Activated T-helper 2 cell treated with anti-CD3 and anti-CD28 coated beads, Interferon-gamma antibody, Interleukin-2, Interleukin-4, amounts not matched to agents 10 μg/mL and 5 μg/mL and 100 μg/mL, durations not matched to agents 14 hours and 24 hours and 36 hours (primary cell): Measurements from ENCODE around the gene DGKD. TPM values are rescaled to one million over a fixed set of nuclear protein-coding genes. Genes with fewer than 3 reads are reported as not detected.

Source experiments
- DNase-seq: peaks from one replicate; pipeline ENCODE4 v3.0.0; 2021; ENCODE audit warnings: low spot score
- H3K27ac Mint-ChIP-seq: one replicate; pipeline ENCODE4 v1.8.0; 2021; ENCODE audit warnings: mixed read lengths
- H3K27me3 Mint-ChIP-seq: one replicate; pipeline ENCODE4 v1.8.0; 2021; ENCODE audit warnings: low read depth, mixed read lengths
- H3K36me3 Mint-ChIP-seq: one replicate; pipeline ENCODE4 v1.8.0; 2021; ENCODE audit warnings: low read depth, mixed read lengths
- H3K4me1 Mint-ChIP-seq: one replicate; pipeline ENCODE4 v1.8.0; 2021; ENCODE audit warnings: low read depth, mixed read lengths
- H3K4me3 Mint-ChIP-seq: one replicate; pipeline ENCODE4 v1.8.0; 2021; ENCODE audit warnings: low read depth, mild to moderate bottlenecking, moderate library complexity, mixed read lengths
- H3K9me3 Mint-ChIP-seq: one replicate; pipeline ENCODE4 v1.8.0; 2021; ENCODE audit warnings: mixed read lengths
- intact Hi-C: fragments of 100-400 bp; cut with micrococcal nuclease; formaldehyde crosslinking; loops from one replicate; pipeline ENCODE4 v1.15.1; 2023
- total RNA-seq: library from RNA; stranded (reverse); gene quantifications from 2 replicates; pipeline ENCODE4 v1.2.3, GENCODE V29; 2022

DGKD gene
- total RNA-seq, 1 donor from 2014 or later: 58.3 TPM

GRCh38 chr2:233413559-233414272, 59.4 kb downstream of the DGKD start:
- H3K4me3 Mint-ChIP-seq: no peak overlapping the region
- peaks cover 26% of the 10 kb centered on the region for H3K9me3 Mint-ChIP-seq
- H3K27ac Mint-ChIP-seq: no peak overlapping the region
- peaks cover 61% of the 10 kb centered on the region for H3K4me1 Mint-ChIP-seq
- intact Hi-C loops: loop anchor here (2.0 to 10.0 kb wide), 2 partner anchors 15 to 139 kb away; no protein-coding TSS in a partner anchor
- no peak for DNase-seq
- peaks cover 62% of the 10 kb centered on the region for H3K36me3 Mint-ChIP-seq
- H3K27me3 Mint-ChIP-seq: no peaks in the 10 kb centered on the region

DNA sequence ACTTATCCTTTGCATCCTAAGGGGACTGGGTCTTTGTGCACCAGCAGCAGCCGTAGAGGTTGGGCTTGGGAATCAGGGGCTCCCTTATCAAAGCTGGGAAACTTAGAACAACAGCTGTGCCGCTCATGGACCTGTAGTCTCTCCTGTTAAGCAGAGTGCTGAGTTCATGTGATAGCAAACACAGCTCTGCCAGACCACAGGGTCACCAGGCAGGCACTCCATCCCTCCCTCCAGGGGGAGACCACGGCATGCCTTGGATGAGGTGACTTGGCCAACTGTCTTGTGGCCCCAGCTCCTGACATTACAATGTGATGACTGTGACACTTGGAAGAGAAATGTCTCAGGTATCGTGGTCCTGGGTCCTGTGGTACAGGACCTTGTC, 60.0 kb downstream of the DGKD start:
- Mint-ChIP-seq H3K36me3 (peaks cover 58% of the 10 kb centered on the region), H3K27ac (peak overlapping the region; percentile 65), H3K4me1 (peaks cover 61% of the 10 kb centered on the region), H3K9me3 (peaks cover 26% of the 10 kb centered on the region), H3K27me3 (no peaks in the 10 kb centered on the region), H3K4me3 (no peak overlapping the region)
- no peak for DNase-seq
- intact Hi-C loops: loop anchor here (2.0 to 10.0 kb wide), 2 partner anchors 15 to 139 kb away; no protein-coding TSS in a partner anchor

DNA sequence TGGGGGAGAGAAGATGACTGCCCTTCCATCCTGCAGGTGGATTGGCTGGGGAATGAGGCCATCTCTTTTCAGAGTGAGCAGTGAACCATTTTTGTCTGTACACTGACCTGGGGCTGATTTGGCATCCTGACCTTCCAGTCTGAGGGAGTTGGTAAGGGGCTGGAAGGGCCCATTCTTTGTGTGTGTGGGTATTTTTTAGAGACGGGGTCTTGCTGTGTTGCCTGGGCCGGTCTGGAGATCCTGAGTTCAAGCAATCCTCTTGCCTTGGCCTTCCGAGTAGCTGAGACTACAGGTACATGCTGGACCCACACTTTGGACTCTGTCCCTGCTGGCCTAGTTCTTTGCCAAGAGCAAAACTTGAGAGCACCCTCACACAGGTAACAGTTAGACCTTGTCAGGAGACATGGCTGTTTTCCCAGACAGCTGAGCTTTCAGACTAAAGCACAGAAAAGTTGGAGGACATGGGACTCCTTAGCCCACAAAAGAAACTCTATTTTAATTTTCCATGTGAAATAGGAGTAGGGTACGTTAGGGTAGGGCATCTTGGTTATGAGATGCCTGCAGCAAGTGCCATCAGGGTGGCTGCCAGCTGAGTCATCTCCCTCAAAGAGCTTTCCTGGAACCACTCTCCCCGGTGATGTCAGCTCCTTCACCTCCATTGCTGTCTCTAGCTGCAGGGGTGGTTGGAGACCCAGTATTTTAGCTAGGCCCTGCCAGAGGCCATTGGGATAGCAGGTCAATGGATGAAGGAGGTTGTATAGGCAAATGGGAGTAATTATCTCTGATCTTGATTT, 60.7 kb downstream of the DGKD start:
- Mint-ChIP-seq H3K27ac (peak overlapping the region; percentile 79), H3K4me3 (no peak overlapping the region), H3K9me3 (peaks cover 26% of the 10 kb centered on the region), H3K27me3 (no peaks in the 10 kb centered on the region), H3K4me1 (peaks cover 61% of the 10 kb centered on the region), H3K36me3 (peaks cover 56% of the 10 kb centered on the region)
- intact Hi-C loops: loop anchor here (2.0 to 10.0 kb wide), 3 partner anchors 16 to 140 kb away; no protein-coding TSS in a partner anchor
- no peak for DNase-seq

GRCh38 chr2:233416199-233416598, 61.9 kb downstream of the DGKD start:
- Mint-ChIP-seq H3K27ac (no peak overlapping the region), H3K4me3 (no peak overlapping the region), H3K27me3 (no peaks in the 10 kb centered on the region), H3K4me1 (peaks cover 67% of the 10 kb centered on the region), H3K36me3 (peaks cover 44% of the 10 kb centered on the region), H3K9me3 (peaks cover 18% of the 10 kb centered on the region)
- DNase-seq: no peak
- intact Hi-C loops: loop anchor here (5.0 to 10.0 kb wide), 2 partner anchors 59 to 141 kb away; no protein-coding TSS in a partner anchor

GRCh38 chr2:233416706-233417105, 62.4 kb downstream of the DGKD start:
- Mint-ChIP-seq H3K27ac (peak overlapping the region; percentile 18), H3K4me1 (peaks cover 72% of the 10 kb centered on the region), H3K36me3 (peaks cover 42% of the 10 kb centered on the region), H3K4me3 (no peak overlapping the region), H3K9me3 (peaks cover 13% of the 10 kb centered on the region), H3K27me3 (no peaks in the 10 kb centered on the region)
- intact Hi-C loops: loop anchor here (5.0 to 10.0 kb wide), 2 partner anchors 59 to 142 kb away; no protein-coding TSS in a partner anchor
- DNase-seq: no peak

DNA sequence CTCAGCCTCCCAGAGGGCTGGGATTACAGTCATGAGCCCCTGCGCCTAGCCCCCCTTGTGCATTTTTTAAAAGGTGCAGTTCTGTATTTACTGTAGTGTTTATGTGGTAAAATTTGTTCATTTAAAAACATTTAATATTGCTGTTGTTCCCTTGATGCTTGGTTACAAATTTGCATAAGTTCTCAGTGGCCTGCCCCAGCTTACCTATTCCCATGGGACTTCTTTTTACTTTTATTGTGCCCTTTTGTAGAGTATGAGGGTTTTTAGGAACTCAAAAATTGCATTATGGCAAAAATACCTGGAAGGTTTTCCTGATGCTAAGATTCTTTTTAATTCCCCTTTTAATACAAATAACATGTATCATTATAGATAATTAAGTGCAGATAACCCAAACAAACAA, 63.0 kb downstream of the DGKD start:
- no peak overlapping the region for H3K27ac Mint-ChIP-seq
- intact Hi-C loops: loop anchor here (5.0 to 10.0 kb wide), 2 partner anchors 60 to 142 kb away; no protein-coding TSS in a partner anchor

DNA sequence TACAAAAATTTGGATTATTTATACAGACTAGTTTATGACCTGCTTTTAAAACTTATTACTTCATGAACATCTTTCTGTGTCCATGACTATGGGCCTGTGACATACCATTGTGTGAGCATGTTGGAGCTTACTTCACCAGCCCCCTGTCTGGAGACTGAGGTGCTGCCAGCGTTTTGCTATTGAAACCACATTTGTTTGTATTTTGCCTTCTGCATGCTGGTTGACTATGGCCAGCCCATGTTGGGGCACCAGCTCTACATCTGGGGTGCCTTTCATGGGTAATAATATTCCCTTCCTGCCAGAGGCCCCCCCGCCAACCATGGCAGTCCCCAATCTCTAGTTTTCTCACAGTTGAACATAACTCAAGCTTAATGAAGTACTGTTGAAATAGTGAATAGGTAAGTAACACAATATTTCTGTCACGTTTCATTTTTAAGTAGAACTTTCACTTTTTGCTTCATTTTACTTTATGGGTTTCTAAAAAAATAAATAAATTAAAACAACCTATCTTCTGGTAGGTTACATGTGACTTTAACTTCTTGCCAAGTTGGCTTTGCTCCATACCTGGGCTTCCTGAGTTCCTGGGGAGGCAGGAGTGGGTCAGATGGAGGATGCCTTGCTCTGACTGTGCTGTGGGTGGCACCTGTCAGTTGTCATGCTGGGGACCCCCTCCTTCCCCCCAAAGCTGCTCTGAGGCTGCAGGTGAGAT, 63.9 kb downstream of the DGKD start:
- intact Hi-C loops: loop anchor here (5.0 to 10.0 kb wide), 2 partner anchors 61 to 143 kb away; no protein-coding TSS in a partner anchor
- Mint-ChIP-seq H3K4me3 (peak overlapping the region; percentile 72), H3K27ac (peak overlapping the region; percentile 71), H3K36me3 (peaks cover 39% of the 10 kb centered on the region), H3K4me1 (peaks cover 83% of the 10 kb centered on the region), H3K9me3 (no peaks in the 10 kb centered on the region), H3K27me3 (no peaks in the 10 kb centered on the region)
- DNase-seq: no peak

More for the DNA sequence above, 63.0 kb downstream of the DGKD start:
- Mint-ChIP-seq H3K9me3 (peaks cover 8% of the 10 kb centered on the region), H3K4me1 (peaks cover 77% of the 10 kb centered on the region), H3K36me3 (peaks cover 41% of the 10 kb centered on the region), H3K4me3 (no peak overlapping the region), H3K27me3 (no peaks in the 10 kb centered on the region)
- DNase-seq: no peak

DNA sequence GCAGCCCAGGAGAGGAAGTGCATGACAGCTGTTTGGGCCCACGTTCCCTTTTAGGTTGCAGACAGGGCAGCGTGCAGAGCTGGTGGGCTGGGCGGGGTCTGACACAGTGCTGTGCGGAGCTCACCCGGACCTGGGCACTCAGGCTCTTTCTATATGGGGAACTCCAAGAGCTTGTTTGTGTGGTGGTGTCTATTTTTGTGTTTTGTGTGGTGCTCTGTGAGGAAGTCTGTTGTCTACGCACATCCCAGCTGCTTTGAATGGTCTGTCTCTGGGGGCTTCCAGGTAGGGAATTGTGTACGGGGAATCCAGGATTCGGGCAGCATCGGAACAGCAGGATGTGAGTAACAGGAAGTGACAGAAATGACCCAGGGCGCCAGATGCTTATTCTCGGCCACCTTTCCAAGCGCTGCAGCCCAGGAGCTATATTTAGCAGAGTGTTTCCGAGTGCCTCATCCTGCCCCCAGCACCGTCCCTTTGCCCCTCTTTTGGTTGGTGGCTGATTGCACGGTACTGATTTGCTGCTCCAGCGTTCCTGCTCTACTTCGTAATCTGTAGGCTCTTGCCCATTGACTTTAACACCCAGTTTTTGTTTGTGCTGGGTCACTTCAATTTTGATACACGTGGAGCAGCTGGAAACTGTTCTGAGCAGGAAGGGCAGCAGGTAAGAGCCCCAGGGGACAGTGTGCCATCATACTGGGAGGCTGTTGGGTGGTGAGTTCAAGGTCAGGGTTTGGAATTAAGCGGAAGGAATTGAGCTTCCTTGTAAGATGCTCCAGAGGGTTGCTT, 64.7 kb downstream of the DGKD start:
- peaks cover 37% of the 10 kb centered on the region for H3K36me3 Mint-ChIP-seq
- intact Hi-C loops: loop anchor here (5.0 to 10.0 kb wide), 2 partner anchors 62 to 144 kb away; no protein-coding TSS in a partner anchor
- peaks cover 82% of the 10 kb centered on the region for H3K4me1 Mint-ChIP-seq

DNA sequence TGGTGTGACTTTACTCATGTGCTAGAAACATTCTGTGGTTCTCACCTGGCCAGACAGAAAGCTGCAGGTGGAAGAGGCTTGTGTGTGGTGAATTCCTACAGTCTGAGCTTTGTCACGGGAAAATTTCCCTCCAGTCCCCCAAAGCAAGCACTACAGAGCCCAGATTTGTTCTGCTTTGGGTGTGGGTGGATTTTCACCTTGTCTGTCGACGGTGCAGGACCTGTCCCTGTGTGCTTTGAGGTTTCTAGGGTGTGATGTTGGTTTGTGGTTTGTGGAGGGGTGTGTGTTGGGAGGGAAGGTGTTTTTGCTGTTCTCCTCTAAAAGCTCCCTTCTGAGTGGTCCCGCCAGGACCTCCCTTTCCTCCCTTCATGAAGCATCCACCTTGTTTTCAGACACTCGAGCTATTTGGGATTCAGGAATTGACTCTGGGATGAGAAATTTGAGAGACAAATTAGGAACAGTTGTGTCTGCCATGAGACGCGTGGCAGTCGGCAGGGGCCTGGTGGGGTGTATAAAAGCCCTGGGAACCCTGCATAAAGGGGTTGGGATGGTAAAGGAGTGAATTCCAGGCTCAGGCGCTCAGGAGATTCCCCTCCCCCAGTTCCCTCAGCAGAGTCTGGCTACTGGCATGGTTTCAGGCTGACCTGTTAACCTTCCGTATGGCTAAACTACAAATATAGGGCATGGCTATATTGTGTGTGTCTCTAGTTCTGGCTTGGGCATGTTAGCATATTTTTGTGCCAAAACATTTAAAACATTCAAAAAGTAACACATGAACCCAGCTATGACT, 65.5 kb downstream of the DGKD start:
- intact Hi-C loops: loop anchor here (5.0 to 10.0 kb wide), 2 partner anchors 62 to 145 kb away; no protein-coding TSS in a partner anchor
- H3K27me3 Mint-ChIP-seq: no peaks in the 10 kb centered on the region
- peak; percentile 38 for DNase-seq

More for the DNA sequence above, 64.7 kb downstream of the DGKD start:
- DNase-seq: no peak
- H3K27ac Mint-ChIP-seq: peak overlapping the region; percentile 71
- H3K4me3 Mint-ChIP-seq: peak overlapping the region; percentile 72
- no peaks in the 10 kb centered on the region for H3K27me3 Mint-ChIP-seq
- no peaks in the 10 kb centered on the region for H3K9me3 Mint-ChIP-seq

DNA sequence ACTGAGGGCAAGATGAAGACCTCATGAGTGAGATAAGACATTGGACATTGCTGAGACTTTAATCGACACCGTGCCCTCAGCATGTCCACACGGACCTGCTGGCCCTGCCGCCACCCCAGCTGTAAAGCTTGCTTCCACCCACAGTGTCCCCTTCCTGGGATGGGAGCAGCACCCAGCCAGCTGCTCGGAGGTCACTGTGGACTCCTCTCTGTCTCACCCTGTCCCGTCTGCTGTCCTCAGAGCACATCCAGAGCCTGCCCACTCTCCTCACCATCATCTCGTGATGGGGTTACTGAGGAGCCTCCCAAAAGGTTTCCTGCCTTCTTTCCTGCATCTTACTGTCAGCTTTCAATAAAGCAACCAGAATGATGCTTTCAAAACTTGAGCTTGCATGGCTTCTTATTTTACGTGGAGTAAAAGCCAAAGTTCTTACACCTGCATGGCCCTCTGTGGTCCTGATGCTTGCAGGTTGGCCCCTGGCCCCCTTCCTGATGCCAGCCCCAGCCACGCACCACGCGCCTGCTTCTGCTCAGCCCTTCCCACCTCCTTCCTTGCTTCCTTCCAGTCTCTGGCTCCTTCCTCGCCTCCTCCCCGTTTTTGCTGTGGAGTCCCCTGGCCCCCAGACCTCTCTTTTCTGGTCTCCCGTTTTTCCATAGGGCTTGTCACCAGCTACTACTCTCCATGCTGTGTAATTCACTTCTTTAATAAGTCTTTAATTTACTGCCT, 67.0 kb downstream of the DGKD start:
- H3K27me3 Mint-ChIP-seq: no peaks in the 10 kb centered on the region
- peak overlapping the region; percentile 81 for H3K27ac Mint-ChIP-seq
- peaks cover 39% of the 10 kb centered on the region for H3K36me3 Mint-ChIP-seq
- intact Hi-C loops: no loop called here
- H3K4me1 Mint-ChIP-seq: peaks cover 70% of the 10 kb centered on the region
- H3K4me3 Mint-ChIP-seq: peak overlapping the region; percentile 58
- H3K9me3 Mint-ChIP-seq: peaks cover 6% of the 10 kb centered on the region
- no peak for DNase-seq

More for the DNA sequence above, 65.5 kb downstream of the DGKD start:
- Mint-ChIP-seq H3K4me1 (peaks cover 79% of the 10 kb centered on the region), H3K4me3 (peak overlapping the region; percentile 72), H3K27ac (peak overlapping the region; percentile 71), H3K36me3 (peaks cover 38% of the 10 kb centered on the region), H3K9me3 (no peaks in the 10 kb centered on the region)
